NCI-H2107 treated with DMSO at 0.1 percent for 48 hours (cell line): ENCODE results near the gene RTP3.
"Not testable (repeated sequence)": the region's sequence is repeated elsewhere in the genome, so short reads cannot be mapped to it uniquely, and the experiment has no call there.

Experiments used
- DNase-seq: peaks from one replicate; lab custom pipeline; 2025; ENCODE audit not compliant: unreplicated experiment; lab: John Stamatoyannopoulos, UW

The RTP3 gene

DNA sequence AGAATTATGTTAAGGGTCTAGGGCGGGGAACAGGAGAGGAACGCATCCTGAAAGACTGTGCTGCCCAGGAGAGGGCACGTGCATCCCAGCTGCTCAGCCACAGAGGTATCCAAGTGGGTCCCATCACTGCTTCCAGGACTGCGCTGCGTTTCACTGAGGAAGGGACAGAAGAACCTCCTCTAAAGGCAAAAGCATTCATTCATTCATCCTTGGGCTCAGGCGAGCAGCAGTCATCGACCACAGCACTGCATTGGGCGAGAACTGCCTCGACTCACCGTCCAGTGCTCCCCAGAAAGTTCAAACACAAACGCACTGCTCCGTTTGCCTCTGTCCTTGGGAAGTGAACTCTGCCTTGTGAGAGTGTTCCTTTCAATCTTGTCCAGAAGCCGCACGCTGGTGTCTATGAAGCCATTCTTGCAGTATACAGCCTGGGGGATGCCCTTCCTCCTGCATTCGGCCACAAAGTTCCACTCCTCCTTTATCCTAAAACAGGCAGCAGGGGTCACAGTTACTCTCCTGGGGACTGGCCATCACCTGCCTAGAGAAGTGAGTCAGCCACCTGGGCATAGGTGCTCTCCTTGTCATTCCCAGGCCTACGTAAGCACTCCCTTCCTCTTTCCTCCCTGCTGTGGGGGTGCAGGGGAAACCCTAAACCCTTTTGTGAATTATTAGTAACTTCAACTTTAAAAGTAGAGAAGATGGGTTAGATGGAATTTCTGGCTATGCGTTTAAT is 47.2 kb downstream of the RTP3 start:
- DNase-seq = no peak

DNA sequence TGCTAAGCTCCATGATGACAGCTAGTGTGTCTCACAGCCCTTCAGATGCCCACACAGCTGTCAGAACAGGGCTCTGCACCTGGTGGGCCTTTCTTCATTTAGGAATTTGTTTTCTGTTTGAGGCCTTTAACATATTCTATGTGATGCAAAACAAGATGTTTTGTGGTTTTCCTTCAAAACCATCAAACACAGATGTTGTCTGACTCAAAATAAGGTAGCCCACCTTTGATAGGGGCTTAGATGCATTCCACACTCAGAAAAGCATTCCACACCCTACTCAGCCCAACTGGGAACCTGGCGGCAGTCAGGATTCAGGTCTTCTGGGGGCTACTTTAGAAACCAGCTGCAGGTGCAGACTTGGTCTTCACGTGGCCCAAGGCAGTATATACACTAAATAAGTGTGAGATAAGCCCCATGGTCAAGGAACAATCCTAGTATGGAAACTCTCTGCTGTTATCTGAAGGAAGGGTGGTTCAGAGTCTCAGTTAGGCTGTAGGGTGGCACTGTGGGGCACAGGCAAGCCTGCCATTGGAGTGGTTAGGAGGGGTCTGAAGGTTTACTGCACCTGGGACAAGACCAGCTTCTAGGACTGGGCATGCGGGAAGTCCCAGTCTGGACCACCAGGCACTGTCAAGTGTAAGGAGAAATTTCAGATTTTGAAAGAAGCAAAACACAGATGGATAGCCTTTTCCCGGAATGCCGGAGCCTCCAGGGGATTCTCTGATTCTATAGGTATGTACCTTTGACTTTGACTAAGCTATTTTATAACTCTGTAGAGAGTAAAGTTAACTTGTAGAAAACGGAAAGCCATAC is 48.2 kb downstream of the RTP3 start:
- DNase-seq = no peak

DNA sequence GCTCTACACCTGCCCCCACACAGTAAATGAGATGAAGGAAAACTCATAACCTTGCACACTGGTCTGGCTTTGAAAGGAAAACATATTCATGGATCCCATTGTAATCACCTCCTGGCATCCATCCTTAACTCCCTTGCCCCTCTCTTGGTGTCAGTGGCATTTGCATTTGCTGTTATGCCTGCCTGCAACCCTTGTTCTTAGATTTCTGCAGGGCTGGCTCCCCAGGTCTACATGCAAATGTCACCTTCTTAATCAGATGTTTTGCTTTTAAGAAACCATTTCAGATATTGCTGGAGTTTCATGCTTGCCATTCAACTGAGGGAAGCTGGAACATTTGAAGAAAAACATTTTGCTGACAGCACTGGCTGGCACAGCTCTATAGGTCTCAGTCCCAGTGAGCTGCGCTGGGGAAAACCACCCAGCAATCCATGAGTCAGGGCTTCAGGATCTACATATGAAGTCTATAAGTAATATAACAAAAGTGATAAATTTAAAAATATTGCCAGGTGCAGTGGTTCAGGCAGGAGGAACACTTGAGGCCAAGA is 49.2 kb downstream of the RTP3 start:
- DNase-seq = no peak

DNA sequence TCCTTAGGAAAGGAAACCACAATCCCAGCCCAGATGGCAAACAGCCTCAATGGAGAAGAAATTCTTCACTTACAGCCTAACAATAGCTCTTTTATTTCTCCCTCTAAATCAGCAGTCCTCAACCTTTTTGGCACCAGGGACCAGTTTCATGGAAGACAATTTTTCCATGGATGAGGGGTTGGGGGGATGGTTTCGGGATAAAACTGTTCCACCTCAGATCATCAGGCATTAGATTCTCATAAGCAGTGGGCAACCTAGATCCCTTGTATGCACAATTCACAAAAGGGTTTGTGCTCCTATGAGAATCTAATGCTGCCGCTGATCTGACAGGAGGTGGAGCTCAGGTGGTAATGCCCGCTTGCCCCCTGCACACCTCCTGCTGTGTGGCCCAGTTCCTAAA is 50.8 kb downstream of the RTP3 start:
- not testable (repeated sequence) for DNase-seq

DNA sequence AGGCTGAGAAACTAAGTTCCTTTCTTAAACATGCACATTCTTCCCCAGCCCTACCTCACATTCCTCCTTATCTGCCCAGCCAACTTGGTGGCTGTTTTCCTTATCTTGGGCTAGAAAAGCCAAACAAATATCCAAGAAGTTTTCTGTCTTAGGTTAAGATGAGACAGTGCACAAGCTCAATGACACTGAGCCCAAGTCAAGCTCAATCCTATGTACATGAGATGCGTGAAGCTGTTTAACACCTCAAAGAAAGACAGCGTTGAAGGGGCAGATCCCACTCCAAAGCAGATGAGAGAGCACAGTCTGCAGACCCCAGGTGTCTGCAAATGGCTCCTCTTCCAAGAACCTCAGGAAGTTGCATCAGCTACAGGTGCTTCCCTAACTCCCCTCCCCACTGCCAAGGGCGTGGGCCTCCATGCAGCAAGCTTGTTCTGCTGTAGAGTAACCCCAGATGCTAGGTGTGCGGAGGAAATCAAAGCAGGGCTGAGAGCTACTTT is 51.7 kb downstream of the RTP3 start:
- DNase-seq = no peak

DNA sequence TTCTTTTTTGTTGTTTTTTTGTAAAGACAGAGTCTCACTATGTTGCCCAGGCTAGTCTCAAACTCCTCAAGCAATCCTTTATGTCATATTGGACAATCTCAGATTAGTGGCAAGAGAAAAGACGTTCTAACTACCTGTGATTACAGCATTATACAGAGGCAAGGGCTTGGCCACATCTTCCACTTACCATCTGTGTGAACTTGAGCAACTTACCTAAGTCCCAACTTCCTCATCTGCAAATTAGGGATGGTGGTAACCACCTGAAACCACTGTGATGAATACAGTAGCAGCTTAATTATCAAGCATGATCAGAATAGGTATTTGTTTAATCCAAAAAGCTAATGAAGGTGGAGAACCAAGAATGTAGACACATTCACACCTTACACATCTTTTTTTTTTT is 52.2 kb downstream of the RTP3 start:
- no peak for DNase-seq
